Fibroblast of the aortic adventitia (primary cell): ENCODE data around the gene LSAMP. TPM values are rescaled to one million over a fixed set of nuclear protein-coding genes. Genes with fewer than 3 reads are reported as not detected.

Experiments used
- DNase-seq: peaks from one replicate; pipeline ENCODE4 v3.0.0-alpha.2; 2010; ENCODE audit warnings: low read depth
- H3K4me3 ChIP-seq: 2 replicates; pipeline ENCODE4 v1.5.1; 2011; ENCODE audit warnings: low read depth, mild to moderate bottlenecking, control low read depth, low read length, moderate library complexity
- total RNA-seq: library from RNA; depleted of rRNA; stranded (reverse); fragments of >200 nt; gene quantifications from 2 replicates; pipeline ENCODE4 v1.2.3, GENCODE V29; 2012; ENCODE audit warnings: low replicate concordance
- TF ChIP-seq, protein P1 (sequence below): IDR thresholded peaks from 2 replicates; pipeline ENCODE4 v1.5.1; 2011; ENCODE audit warnings: mild to moderate bottlenecking, low read length, control low read depth, inconsistent platforms; ENCODE audit not compliant: insufficient read depth

The LSAMP gene
- total RNA-seq, 1 donor = 9.8 TPM

DNA sequence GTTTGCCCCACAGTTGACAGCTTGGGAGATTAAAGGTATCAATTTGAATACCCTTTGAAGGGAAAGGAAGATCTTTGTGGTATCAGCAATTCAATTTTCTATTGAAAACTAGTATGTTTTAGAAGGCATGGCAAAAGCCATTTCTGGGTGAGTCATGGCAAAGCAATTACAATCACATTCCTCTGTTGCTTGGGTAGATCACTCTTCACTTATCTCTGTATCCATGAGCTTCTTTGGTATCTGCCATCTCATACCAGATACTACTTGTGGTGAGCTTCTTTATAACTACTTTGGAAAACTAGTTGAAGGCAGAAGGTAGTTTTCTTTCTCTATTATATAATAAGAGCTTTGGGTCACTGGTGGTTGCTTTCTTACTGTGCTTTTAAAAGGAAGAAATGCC lies 28.3 kb upstream of the LSAMP start:
- no peak overlapping the region for H3K4me3 ChIP-seq
- DNase-seq = no peak

DNA sequence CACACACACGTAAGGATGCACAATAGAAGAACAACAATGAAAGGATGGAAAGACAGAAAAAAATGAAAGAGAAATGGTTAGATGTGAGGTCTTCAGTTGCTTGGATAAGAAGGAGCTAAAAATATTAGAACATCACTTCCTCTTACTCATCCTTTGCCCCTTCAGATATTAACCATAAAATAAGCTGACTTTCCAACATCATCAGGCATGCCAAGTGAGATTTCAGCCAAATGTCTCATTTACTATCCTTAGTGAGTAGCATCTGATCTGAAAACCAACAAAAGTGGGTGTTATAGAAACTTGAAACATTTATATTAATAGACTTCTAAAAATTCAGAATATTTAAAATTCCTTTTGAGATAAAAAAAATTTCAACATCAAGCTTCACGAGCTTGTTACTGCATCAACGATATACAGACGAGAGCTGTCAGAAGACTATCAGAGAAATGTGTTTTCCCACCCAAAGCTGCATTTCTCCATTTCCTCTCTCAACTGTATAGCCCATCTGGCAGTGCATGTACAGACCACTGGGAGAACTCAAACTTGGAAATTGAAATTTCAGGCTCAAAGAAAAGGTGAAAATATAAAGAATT lies 25.4 kb upstream of the LSAMP start:
- no peak overlapping the region for H3K4me3 ChIP-seq
- TF ChIP-seq, protein P1, sequence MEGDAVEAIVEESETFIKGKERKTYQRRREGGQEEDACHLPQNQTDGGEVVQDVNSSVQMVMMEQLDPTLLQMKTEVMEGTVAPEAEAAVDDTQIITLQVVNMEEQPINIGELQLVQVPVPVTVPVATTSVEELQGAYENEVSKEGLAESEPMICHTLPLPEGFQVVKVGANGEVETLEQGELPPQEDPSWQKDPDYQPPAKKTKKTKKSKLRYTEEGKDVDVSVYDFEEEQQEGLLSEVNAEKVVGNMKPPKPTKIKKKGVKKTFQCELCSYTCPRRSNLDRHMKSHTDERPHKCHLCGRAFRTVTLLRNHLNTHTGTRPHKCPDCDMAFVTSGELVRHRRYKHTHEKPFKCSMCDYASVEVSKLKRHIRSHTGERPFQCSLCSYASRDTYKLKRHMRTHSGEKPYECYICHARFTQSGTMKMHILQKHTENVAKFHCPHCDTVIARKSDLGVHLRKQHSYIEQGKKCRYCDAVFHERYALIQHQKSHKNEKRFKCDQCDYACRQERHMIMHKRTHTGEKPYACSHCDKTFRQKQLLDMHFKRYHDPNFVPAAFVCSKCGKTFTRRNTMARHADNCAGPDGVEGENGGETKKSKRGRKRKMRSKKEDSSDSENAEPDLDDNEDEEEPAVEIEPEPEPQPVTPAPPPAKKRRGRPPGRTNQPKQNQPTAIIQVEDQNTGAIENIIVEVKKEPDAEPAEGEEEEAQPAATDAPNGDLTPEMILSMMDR = no peak
- DNase-seq = no peak

More for the DNA sequence above, 28.3 kb upstream of the LSAMP start:
- TF ChIP-seq, protein P1 = no peak

- DNase-seq = no peak
- TF ChIP-seq, protein P1 = no peak
- no peak overlapping the region for H3K4me3 ChIP-seq
These were observed 24.3 kb upstream of the LSAMP start for GRCh38 chr3:116469546-116469945.

- no peak for DNase-seq
- no peak overlapping the region for H3K4me3 ChIP-seq
- TF ChIP-seq, protein P1 = no peak
These were observed 19.1 kb upstream of the LSAMP start for GRCh38 chr3:116464276-116464798.

GRCh38 chr3:116453666-116454346 lies 8.5 kb upstream of the LSAMP start:
- TF ChIP-seq, protein P1 = peak; percentile 28
- peak; percentile 43 for DNase-seq
- H3K4me3 ChIP-seq = no peak overlapping the region

GRCh38 chr3:116449546-116450350 lies 4.5 kb upstream of the LSAMP start:
- TF ChIP-seq, protein P1 = no peak
- no peak overlapping the region for H3K4me3 ChIP-seq
- no peak for DNase-seq
